GM21390 (cell line): ENCODE measurements around the gene RIPK4.
"Not testable (repeated sequence)": the region's sequence is repeated elsewhere in the genome, so short reads cannot be mapped to it uniquely, and the experiment has no call there.

ENCODE experiments used
- ATAC-seq: cut with Tn5 transposase; IDR thresholded peaks from one replicate; pipeline ENCODE4 v1.9.1; 2021; ENCODE audit not compliant: unreplicated experiment

Gene RIPK4

GRCh38 chr21:41698071-41698470, 68.8 kb downstream of the RIPK4 start:
- ATAC-seq: no peak

GRCh38 chr21:41695513-41695912, 71.3 kb downstream of the RIPK4 start:
- ATAC-seq: no peak

- ATAC-seq: not testable (repeated sequence)
Observed at GRCh38 chr21:41694042-41694441, 72.8 kb downstream of the RIPK4 start.

GRCh38 chr21:41692185-41692565, 74.7 kb downstream of the RIPK4 start:
- ATAC-seq: no peak

GRCh38 chr21:41691205-41692184, 75.4 kb downstream of the RIPK4 start:
- no peak for ATAC-seq
